Stimulated activated naive CD4-positive, alpha-beta T cell (primary cell): ENCODE results near the gene RBCK1.
"Not testable (repeated sequence)": the region's sequence is repeated elsewhere in the genome, so short reads cannot be mapped to it uniquely, and the experiment has no call there.

Experiments used
- DNase-seq, 6 experiments: peaks; one replicate each; lab custom pipeline; 2025; lab: John Stamatoyannopoulos, UW

RBCK1 gene

DNA sequence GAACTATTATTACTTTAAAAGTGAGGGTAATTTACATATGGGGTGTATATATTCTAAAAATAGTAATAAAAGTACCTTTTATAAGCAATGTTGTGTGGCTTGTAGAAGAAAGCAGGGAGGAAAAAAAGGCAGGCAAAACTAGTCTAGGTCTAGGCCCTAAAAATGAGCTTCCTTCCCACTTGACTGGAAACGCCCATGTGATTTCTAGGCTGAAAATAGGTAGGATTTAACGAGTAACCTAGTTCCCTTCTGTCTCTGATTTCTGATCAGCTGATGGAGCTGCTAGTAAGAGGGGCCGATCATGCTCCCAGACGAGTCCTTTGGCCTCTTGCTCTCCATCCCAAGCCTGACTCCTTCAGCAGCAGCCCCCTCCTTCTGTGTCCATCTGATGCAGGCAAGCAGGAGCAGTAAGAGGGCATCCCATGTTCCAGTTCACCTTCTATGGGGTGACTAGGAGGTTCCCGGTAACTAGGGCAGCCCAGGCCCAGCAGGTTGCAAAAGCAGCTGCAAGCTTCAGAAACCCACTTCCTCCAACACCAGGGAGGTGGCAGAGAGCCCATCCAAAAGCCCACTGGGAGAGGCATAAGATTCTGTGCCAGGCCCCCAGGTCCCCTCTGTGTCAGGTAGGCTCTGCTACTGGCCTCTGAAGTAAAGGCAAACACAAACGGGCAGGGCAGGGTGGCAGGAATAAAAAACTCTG is 29.8 kb downstream of the RBCK1 start:
- no peak for DNase-seq

DNA sequence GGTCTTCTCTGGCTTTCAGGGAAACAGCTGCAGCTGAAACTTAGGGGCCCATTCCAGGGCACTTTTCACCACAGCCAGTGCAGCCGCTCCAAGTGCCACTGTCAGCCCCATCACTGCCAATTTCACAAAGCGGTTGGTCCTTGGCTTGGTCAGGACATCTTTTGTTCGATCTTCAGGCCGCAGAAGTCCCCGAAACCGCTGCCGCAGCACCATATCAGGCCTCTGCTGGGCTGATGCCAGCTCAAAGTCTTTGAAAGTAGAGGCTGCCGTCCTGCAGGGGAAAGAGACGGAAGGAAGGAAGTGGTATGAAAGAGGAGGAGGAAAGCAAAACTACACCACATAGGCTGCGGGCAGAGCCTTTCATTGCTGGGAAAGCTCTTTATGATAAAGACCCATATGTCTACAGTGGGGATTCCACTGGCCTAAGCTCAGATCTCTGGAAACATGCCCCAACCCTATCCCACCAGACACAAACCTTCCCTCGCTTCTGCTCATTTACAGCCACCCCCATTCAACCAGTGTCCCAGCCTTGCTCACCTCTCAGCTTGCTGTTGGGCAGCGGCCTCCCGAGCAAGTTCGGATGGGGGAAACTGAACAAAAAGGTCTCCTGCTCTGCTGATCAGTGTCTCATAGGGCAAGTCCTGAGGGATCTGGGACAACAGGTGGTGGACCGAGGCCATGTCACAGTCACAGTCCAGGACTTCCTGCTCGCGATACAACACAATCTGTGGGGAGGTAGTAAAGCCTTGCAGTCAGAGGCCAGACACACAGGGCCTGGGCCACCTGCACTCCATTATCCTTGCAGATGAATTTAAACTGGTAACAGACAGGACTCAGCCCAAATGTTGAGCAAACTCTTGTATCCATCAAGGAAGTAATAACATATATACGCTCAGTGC is 30.7 kb downstream of the RBCK1 start:
- DNase-seq = peak; percentile 19 to 72 (median 52)

- DNase-seq = no peak
These were observed 32.0 kb downstream of the RBCK1 start for GRCh38 chr20:440148-440547.

DNA sequence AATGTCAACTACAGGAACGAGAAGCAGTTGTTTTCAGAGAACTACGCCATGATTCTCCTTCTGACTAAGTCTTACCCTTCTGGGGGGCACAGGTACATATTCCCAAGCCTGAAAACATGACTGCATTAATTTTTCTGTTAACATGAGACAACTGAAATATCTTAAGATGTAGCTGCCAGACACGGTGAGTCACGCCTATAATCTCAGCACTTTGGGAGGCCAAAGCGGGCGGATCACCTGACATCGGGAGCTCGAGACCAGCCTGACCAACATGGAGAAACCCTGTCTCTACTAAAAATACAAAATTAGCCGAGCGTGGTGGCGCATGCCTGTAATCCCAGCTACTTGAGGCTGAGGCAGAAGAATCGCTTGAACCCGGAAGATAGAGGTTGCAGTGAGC is 32.5 kb downstream of the RBCK1 start:
- DNase-seq = no peak

DNA sequence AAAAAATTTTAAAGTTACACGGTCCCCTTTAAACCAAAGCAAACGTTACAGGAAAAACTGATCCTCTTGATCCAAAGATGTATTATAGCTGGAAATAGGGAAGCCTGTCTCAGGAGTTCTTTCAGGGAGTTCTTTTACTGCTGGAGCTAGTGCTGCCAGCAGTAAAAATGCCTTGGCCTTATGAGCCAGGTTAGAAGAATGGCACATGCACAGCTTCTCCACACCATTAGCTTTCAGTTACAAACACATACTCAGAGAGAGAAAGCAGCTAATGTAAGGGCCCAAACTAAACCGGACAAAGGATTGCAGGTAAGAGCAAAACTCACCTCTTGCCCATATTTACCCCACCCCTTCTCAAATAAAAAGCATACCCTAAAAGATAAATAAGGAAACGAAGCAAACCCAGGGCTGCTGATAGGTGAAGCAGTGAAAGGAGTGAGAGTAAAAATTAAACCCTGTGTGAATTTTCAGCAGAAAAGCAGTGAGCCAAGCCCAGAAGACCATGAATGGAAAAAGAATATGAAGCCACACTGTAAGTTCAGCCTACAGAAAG is 35.2 kb downstream of the RBCK1 start:
- DNase-seq = no peak

- no peak for DNase-seq
These were observed 36.0 kb downstream of the RBCK1 start for GRCh38 chr20:444117-444516.

DNA sequence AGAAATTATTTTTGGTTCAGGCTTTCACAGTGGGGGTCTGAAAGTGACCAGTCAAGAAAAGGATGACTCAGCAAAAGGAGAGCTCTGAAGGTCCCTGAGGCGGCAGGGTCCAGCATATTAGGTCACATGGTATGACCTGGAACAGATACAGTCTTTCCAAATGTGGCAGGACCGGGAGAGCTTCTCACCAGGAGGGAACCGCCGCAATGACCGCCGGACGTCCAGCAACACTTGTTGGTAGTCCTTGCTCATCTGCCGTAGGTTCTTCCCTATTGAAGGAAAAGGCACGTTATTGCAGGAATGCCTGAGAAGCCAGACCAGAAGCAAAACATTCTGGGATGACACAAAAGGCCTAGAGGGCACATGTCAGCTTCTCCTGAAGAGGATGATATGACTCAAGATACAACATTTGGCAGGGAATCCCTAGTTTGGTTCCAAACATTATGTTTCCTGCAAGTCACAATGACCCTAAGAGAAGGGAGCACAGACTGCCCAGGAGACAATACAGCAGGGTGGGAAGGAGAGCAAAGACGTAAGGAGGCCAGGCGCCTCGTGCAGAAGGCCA is 36.8 kb downstream of the RBCK1 start:
- DNase-seq = no peak

DNA sequence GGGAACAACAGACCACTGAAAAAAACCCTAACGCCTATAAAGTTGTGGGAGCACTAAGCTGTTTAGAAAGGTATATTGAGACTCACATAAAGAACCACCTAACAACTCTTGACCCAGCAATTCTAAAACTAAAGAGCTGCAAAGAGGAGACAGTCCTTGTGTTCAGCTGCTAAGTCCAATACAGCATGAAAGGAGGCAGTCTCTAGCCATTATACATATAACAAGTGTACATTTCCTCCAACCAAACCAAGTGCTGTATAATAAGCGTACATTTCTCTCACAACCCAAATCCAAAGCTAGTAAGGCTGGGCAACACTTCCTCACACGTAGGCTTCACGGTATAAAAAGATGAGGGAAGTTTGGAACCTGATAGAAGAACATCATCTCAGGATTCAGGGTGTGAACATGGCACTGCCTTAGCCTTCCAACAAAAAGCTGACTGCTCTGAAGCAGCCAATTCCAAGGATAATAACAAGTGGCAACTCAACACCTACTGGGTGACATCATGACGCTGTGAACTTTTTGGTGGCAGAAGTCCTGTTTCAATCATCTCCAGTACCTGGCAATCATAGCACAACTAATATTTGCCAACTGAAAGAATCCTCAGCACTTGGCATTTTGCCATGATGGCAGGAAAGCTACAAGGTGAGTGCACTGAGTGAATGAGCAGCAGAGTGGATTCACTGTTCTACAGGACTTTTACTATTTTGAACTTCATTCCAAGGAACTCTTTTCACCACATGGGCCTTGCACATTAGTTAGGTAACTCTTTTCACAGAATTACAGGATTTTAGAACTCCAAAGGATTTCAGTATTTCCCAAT is 37.6 kb downstream of the RBCK1 start:
- DNase-seq = no peak

GRCh38 chr20:452021-452420 is 43.9 kb downstream of the RBCK1 start:
- not testable (repeated sequence) for DNase-seq

DNA sequence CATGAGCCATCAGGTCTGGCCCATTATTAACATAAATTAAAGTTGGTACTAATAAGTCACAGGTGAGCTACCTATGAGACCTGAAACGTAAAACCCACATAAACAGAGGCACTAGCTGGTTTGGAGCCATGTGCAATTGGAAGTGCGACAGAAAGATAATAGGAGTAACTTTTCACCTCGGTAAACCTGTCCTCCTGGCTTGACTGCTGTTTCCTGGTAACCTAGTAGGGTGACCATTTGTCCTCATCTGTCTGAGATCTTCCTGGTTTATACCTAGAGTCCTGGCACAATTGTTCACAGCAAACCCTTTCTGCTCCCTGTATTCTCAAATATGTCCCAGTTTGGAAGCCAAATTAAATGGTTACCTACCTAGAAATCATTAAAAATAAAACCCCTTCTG is 46.9 kb downstream of the RBCK1 start:
- no peak for DNase-seq

- no peak for DNase-seq
These were observed 50.7 kb downstream of the RBCK1 start for GRCh38 chr20:458776-459175.

DNA sequence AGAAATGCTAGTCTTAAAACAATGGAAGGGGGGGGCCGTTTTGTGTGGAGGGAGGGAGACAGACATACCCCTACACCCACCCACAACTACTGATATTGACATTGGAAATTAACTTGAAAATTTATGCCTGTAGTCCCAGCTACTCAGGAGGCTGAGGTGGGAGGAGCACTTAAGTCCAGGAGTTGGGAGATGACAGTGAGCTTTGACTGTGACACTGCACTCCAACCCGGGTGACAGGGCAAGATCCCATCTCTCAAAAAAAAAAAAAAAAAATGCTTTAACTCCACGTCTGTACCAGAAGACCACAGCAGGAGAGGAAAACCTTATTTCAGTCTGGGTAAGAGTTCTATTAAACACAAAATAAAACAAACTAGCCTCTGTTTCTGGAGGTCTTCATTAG is 52.1 kb downstream of the RBCK1 start:
- DNase-seq = no peak

GRCh38 chr20:460707-461106 is 52.6 kb downstream of the RBCK1 start:
- no peak for DNase-seq

- peak in 5 of 6 experiments; percentile 38 to 72 (median 55) for DNase-seq
These were observed 53.4 kb downstream of the RBCK1 start for GRCh38 chr20:461254-462198.

- DNase-seq = peak; percentile 78 to 89 (median 82)
These were observed 54.3 kb downstream of the RBCK1 start, which contains the start of gene TBC1D20 for GRCh38 chr20:462199-462991. Gene TBC1D20 (minus strand): TSS chr20:462533. CDS start chr20:462405, 128 bp downstream.

- DNase-seq = no peak
These were observed 59.7 kb downstream of the RBCK1 start for GRCh38 chr20:467755-468154.

DNA sequence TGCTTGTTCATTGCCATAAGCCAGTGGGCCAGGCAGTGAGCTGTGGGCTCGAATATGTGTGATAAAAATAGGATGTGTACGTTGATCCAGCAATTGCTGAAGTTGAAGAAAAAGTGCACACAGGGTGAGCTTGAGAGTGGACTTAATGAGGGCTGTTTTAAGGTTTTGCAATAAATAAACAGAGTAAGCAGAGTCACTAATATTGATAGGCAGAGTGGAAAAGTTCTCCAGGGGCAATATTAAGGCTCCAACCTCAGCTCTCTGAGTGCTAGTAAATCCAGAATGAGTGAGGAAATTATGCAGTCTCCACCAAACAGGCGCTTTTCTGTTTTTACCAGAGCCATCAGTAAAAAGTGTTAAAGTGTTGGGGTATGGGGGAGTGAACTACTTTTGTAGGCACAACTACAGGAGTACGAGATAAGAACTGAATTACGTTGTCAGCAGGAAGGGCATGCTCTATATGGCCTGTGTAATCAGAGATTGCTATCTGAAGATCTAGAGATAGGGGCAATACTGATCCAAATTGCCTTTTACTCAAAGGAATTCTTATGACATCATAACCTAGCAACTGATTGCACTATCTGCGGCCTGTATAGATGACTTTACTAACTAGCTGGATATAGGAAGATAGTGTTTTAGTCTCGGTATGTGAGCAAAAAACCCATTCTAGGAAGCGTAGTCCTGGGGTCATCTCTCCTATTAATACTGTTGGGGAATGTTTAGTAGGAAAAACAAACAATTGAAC is 61.8 kb downstream of the RBCK1 start:
- no peak for DNase-seq

- DNase-seq = no peak
These were observed 64.2 kb downstream of the RBCK1 start for GRCh38 chr20:472137-472846.
